Stimulated activated CD4-positive, alpha-beta T cell treated with anti-CD3 and anti-CD28 coated beads, TNF-alpha, amount 100 ng/mL, for 4 hours (primary cell): Measurements from ENCODE around the gene ATP1A1.

Source experiments
- DNase-seq, 3 experiments: peaks; one replicate each; pipeline ENCODE4 v3.0.0-alpha.2; 2020; ENCODE audit warnings: low read depth in 3 of 3

ATP1A1 gene

GRCh38 chr1:116372191-116372590 lies 853 bp upstream of the ATP1A1 start:
- no peak for DNase-seq

- DNase-seq, result peak; percentile 15 to 42 (median 29)
These were observed 648 bp downstream of the ATP1A1 start for GRCh38 chr1:116373431-116374352.

- no peak for DNase-seq
These were observed 1.5 kb downstream of the ATP1A1 start for GRCh38 chr1:116374353-116375147.

- DNase-seq, result no peak
These were observed 2.3 kb downstream of the ATP1A1 start for GRCh38 chr1:116375148-116375886.

GRCh38 chr1:116375887-116376728 lies 3.1 kb downstream of the ATP1A1 start:
- peak in 2 of 3 experiments; percentile 24 to 29 for DNase-seq

GRCh38 chr1:116376729-116377086 lies 3.7 kb downstream of the ATP1A1 start:
- DNase-seq, result no peak

- DNase-seq, result no peak
These were observed 4.8 kb downstream of the ATP1A1 start for GRCh38 chr1:116377541-116378529.

- no peak for DNase-seq
These were observed 6.1 kb downstream of the ATP1A1 start for GRCh38 chr1:116379057-116379630.

- no peak for DNase-seq
These were observed 6.8 kb downstream of the ATP1A1 start for GRCh38 chr1:116379674-116380498.

- no peak for DNase-seq
These were observed 7.6 kb downstream of the ATP1A1 start for GRCh38 chr1:116380499-116381242.

GRCh38 chr1:116382321-116382720 lies 9.3 kb downstream of the ATP1A1 start:
- no peak for DNase-seq

GRCh38 chr1:116382857-116383483 lies 9.9 kb downstream of the ATP1A1 start:
- DNase-seq, result no peak

GRCh38 chr1:116386042-116386441 lies 13.0 kb downstream of the ATP1A1 start:
- no peak for DNase-seq

GRCh38 chr1:116387551-116387950 lies 14.5 kb downstream of the ATP1A1 start:
- DNase-seq, result no peak

- DNase-seq, result no peak
These were observed 15.1 kb downstream of the ATP1A1 start for GRCh38 chr1:116388122-116388521.

- no peak for DNase-seq
These were observed 16.0 kb downstream of the ATP1A1 start for GRCh38 chr1:116389013-116389412.

- no peak for DNase-seq
These were observed 16.6 kb downstream of the ATP1A1 start for GRCh38 chr1:116389686-116390085.
